Naive thymus-derived CD4-positive, alpha-beta T cell (primary cell): Measurements from ENCODE around the gene ZDHHC20. TPM values are rescaled to one million over a fixed set of nuclear protein-coding genes. Genes with fewer than 3 reads are reported as not detected.

Experiments used
- ATAC-seq: fragments of 150-1000 bp; cut with Tn5 transposase; 2 replicates; pipeline ENCODE4 v1.10.0; 2021; ENCODE audit warnings: mild to moderate bottlenecking, moderate library complexity
- CTCF ChIA-PET: fragments of 350-600 bp; sonication (Branson Sonifier 250); formaldehyde crosslinking; loops from one replicate; lab custom pipeline; 2021; ENCODE audit warnings: antibody characterized with exemption; lab: Charles Lee
- POLR2A ChIA-PET: fragments of 350-600 bp; sonication (Branson Sonifier 250); formaldehyde crosslinking; loops from one replicate; lab custom pipeline; 2021; ENCODE audit warnings: antibody characterized with exemption, inconsistent platforms; lab: Charles Lee
- DNase-seq, 9 donors: peaks; one replicate each; pipeline versions ENCODE4 v3.0.0 to v3.0.0-alpha.2; 2020 to 2022; ENCODE audit warnings: mixed read lengths in 1 of 9
- H3K27ac ChIP-seq: one replicate; pipeline ENCODE4 v1.7.0; 2013; ENCODE audit warnings: mild to moderate bottlenecking, low read depth, low read length, moderate library complexity
- H3K27me3 ChIP-seq, 2 donors: one replicate each; pipeline ENCODE4 v1.7.0; 2013; ENCODE audit warnings: low read length in 2 of 2, mild to moderate bottlenecking in 2 of 2, moderate library complexity in 2 of 2; ENCODE audit not compliant: control insufficient read depth in 2 of 2, insufficient read depth in 2 of 2
- H3K36me3 ChIP-seq, 3 experiments: 1 replicate in 2 of 3; 2 replicates in 1 of 3; pipeline ENCODE4 v1.7.0; 2013; ENCODE audit warnings: low read length in 3 of 3, mild to moderate bottlenecking in 3 of 3, moderate library complexity in 1 of 3; ENCODE audit not compliant: insufficient read depth in 3 of 3, control insufficient read depth in 2 of 3
- H3K4me1 ChIP-seq, 2 donors: one replicate each; pipeline ENCODE4 v1.7.0; 2013; ENCODE audit warnings: low read length in 2 of 2, mild to moderate bottlenecking in 2 of 2, moderate library complexity in 1 of 2; ENCODE audit not compliant: control insufficient read depth in 2 of 2, insufficient read depth in 2 of 2
- H3K4me3 ChIP-seq: 2 replicates; pipeline ENCODE4 v1.7.0; 2013; ENCODE audit warnings: mild to moderate bottlenecking, low read length
- H3K9me3 ChIP-seq, 3 experiments: 1 replicate in 2 of 3; 2 replicates in 1 of 3; pipeline ENCODE4 v1.7.0; 2013; ENCODE audit warnings: low read length in 3 of 3; ENCODE audit not compliant: control insufficient read depth in 2 of 3
- H3K27ac Mint-ChIP-seq, 9 donors: one replicate each; pipeline ENCODE4 v1.8.0; 2020 to 2022; ENCODE audit warnings: mixed read lengths in 9 of 9, mild to moderate bottlenecking in 8 of 9, moderate library complexity in 5 of 9, inconsistent platforms in 2 of 9
- H3K27me3 Mint-ChIP-seq, 5 donors: one replicate each; pipeline ENCODE4 v1.8.0; 2021 to 2022; ENCODE audit warnings: mixed read lengths in 5 of 5, mild to moderate bottlenecking in 1 of 5
- H3K36me3 Mint-ChIP-seq, 5 donors: one replicate each; pipeline ENCODE4 v1.8.0; 2020 to 2022; ENCODE audit warnings: mixed read lengths in 5 of 5, mild to moderate bottlenecking in 3 of 5, inconsistent platforms in 1 of 5
- H3K4me1 Mint-ChIP-seq, 7 donors: one replicate each; pipeline ENCODE4 v1.8.0; 2020 to 2022; ENCODE audit warnings: mixed read lengths in 7 of 7, mild to moderate bottlenecking in 3 of 7, inconsistent platforms in 1 of 7
- H3K4me3 Mint-ChIP-seq, 10 donors: one replicate each; pipeline ENCODE4 v1.8.0; 2020 to 2022; ENCODE audit warnings: mild to moderate bottlenecking in 10 of 10, mixed read lengths in 10 of 10, moderate library complexity in 6 of 10, inconsistent platforms in 2 of 10
- H3K9me3 Mint-ChIP-seq, 11 donors: one replicate each; pipeline ENCODE4 v1.8.0; 2020 to 2022; ENCODE audit warnings: mixed read lengths in 11 of 11, mild to moderate bottlenecking in 4 of 11, inconsistent platforms in 1 of 11, moderate library complexity in 1 of 11
- intact Hi-C, 2 donors: fragments of 100-400 bp; cut with micrococcal nuclease; formaldehyde crosslinking; loops; one replicate each; pipeline ENCODE4 v1.15.1; 2023
- polyA plus RNA-seq, 2 donors: library from polyadenylated mRNA; unstranded; fragments of 300-500 nt; fragmentation: Illumina TruSeq; gene quantifications; one replicate each; pipeline ENCODE4 v1.2.3, GENCODE V29; 2021
- total RNA-seq, 6 experiments: library from RNA in 5 of 6; stranded (reverse) in 5 of 6; gene quantifications; 1 replicate in 5 of 6; 2 replicates in 1 of 6; pipeline ENCODE4 v1.2.3 and lab custom pipeline; 2021 to 2026

ZDHHC20 gene
- total and polyA plus RNA-seq, 7 experiments from 2014 or later, result 36.8 to 89.9 (median 71.0) TPM

GRCh38 chr13:21463424-21463823 lies 4.3 kb upstream of the ZDHHC20 start:
- Histone ChIP-seq H3K9me3 (no peaks in the 10 kb centered on the region), H3K4me1 (no peaks in the 10 kb centered on the region), H3K27me3 (no peaks in the 10 kb centered on the region), H3K36me3 (peaks cover 0 to 7% (median 0%) of the 10 kb centered on the region in 3 experiments), H3K4me3 (no peak overlapping the region), H3K27ac (no peak overlapping the region)
- H3K27me3 Mint-ChIP-seq, result peaks cover 0 to 16% (median 0%) of the 10 kb centered on the region in 5 donors
- ChIA-PET CTCF (interaction anchor here (0.9 kb wide), 2 partner anchors 15 to 166 kb away, joined by 3 to 4 read pairs; no protein-coding TSS in a partner anchor), POLR2A (interaction anchor here (0.8 kb wide), 1 partner anchor 305 kb away, joined by 8 read pairs; no protein-coding TSS in a partner anchor)
- H3K27ac Mint-ChIP-seq, result no peak overlapping the region
- H3K36me3 Mint-ChIP-seq, result no peaks in the 10 kb centered on the region
- intact Hi-C loops, result no loop called here
- H3K9me3 Mint-ChIP-seq, result peaks cover 0 to 2% (median 0%) of the 10 kb centered on the region in 11 donors
- no peak overlapping the region for H3K4me3 Mint-ChIP-seq
- DNase-seq (no peak), ATAC-seq (no peak)
- H3K4me1 Mint-ChIP-seq, result peaks cover under 1 to 16% (median 8%) of the 10 kb centered on the region in 7 donors

- Histone ChIP-seq H3K36me3 (peaks cover 0 to 9% (median 0%) of the 10 kb centered on the region in 3 experiments), H3K4me3 (no peak overlapping the region), H3K9me3 (no peaks in the 10 kb centered on the region), H3K27me3 (no peaks in the 10 kb centered on the region), H3K27ac (no peak overlapping the region), H3K4me1 (peaks cover 9 to 15% of the 10 kb centered on the region in 2 donors)
- Mint-ChIP-seq H3K9me3 (peaks cover 0 to 2% (median 0%) of the 10 kb centered on the region in 11 donors), H3K27ac (peak overlapping the region in 2 of 9 donors; percentile 94), H3K4me3 (peak overlapping the region in 6 of 10 donors; percentile 2 to 96 (median 86)), H3K27me3 (peaks cover 0 to 11% (median 0%) of the 10 kb centered on the region in 5 donors), H3K4me1 (peaks cover 16 to 36% (median 27%) of the 10 kb centered on the region in 7 donors), H3K36me3 (peaks cover 0 to 6% (median 0%) of the 10 kb centered on the region in 5 donors)
- DNase-seq (no peak), ATAC-seq (no peak)
- intact Hi-C loops, result no loop called here
- CTCF ChIA-PET, result interaction anchor here (1.4 kb wide), 1 partner anchor 18 kb away, joined by 10 read pairs; no protein-coding TSS in a partner anchor
- POLR2A ChIA-PET, result interaction anchor here (0.6 to 3.2 kb wide), 3 partner anchors 143 to 165 kb away, joined by 3 to 21 read pairs (median 3); partner anchors contain the start of gene MICU2
Observed at GRCh38 chr13:21461131-21461530, 2.0 kb upstream of the ZDHHC20 start.

DNA sequence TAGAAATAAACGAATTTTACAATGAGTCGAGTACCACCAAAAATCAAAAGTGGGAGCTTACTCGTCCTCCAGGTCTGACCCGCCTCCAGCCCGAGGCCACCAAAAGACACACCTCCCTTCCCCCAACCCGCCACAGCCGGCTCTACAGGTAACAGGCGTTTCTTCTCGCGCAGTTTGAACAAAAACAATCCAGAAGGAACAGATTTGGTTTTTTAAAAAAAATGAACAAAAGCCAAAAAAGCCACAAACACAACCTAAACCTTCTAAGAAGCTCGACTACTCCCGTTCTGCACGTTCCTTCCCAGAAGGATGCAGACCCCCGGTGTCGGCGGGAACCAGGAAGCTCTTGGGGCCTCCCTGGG lies 671 bp downstream of the ZDHHC20 start:
- Histone ChIP-seq H3K4me3 (peak overlapping the region; percentile 90), H3K9me3 (no peaks in the 10 kb centered on the region), H3K27me3 (no peaks in the 10 kb centered on the region), H3K4me1 (peaks cover 9 to 19% of the 10 kb centered on the region in 2 donors), H3K27ac (peak overlapping the region; percentile 97), H3K36me3 (peaks cover 0 to 9% (median 0%) of the 10 kb centered on the region in 3 experiments)
- ChIA-PET CTCF (interaction anchor here (2.2 kb wide), 1 partner anchor 161 kb away, joined by 16 read pairs; no protein-coding TSS in a partner anchor), POLR2A (interaction anchor here (0.5 to 3.2 kb wide), 12 partner anchors 13 to 1928 kb away, joined by 3 to 21 read pairs (median 4); partner anchors contain the start of genes MICU2, MRPL57 and SKA3)
- peak in 7 of 9 donors; percentile 18 to 54 (median 42) for DNase-seq
- H3K9me3 Mint-ChIP-seq, result peaks cover 0 to 8% (median 0%) of the 10 kb centered on the region in 11 donors
- peaks cover 4 to 19% (median 7%) of the 10 kb centered on the region in 5 donors for H3K36me3 Mint-ChIP-seq
- peak overlapping the region; percentile 61 to 95 (median 92) for H3K27ac Mint-ChIP-seq
- peaks cover 31 to 59% (median 43%) of the 10 kb centered on the region in 7 donors for H3K4me1 Mint-ChIP-seq
- H3K4me3 Mint-ChIP-seq, result peak overlapping the region; percentile 91 to 96 (median 94)
- peaks cover 0 to 4% (median 0%) of the 10 kb centered on the region in 5 donors for H3K27me3 Mint-ChIP-seq
- no peak for ATAC-seq
- intact Hi-C loops, result loop anchor here (2.0 to 10.0 kb wide), 10 partner anchors 22 to 1501 kb away; partner anchors contain the start of genes EEF1AKMT1 (in 2 of the 2), FGF9 (in 2 of the 2), IFT88 (in 1 of the 2) and ZMYM2 (in 1 of the 2)

- Mint-ChIP-seq H3K36me3 (peaks cover 4 to 40% (median 32%) of the 10 kb centered on the region in 5 donors), H3K27ac (no peak overlapping the region), H3K9me3 (peaks cover 0 to 12% (median 3%) of the 10 kb centered on the region in 11 donors), H3K4me1 (peaks cover 43 to 86% (median 71%) of the 10 kb centered on the region in 7 donors), H3K4me3 (peak overlapping the region in 5 of 10 donors; percentile 13 to 32 (median 30)), H3K27me3 (no peaks in the 10 kb centered on the region)
- ChIA-PET CTCF (interaction anchor here (0.6 kb wide), 1 partner anchor 277 kb away, joined by 3 read pairs; no protein-coding TSS in a partner anchor), POLR2A (no interaction called here)
- Histone ChIP-seq H3K36me3 (peaks cover 0 to 3% (median 0%) of the 10 kb centered on the region in 3 experiments), H3K4me3 (no peak overlapping the region), H3K27me3 (no peaks in the 10 kb centered on the region), H3K4me1 (peaks cover 9 to 19% of the 10 kb centered on the region in 2 donors), H3K9me3 (no peaks in the 10 kb centered on the region), H3K27ac (no peak overlapping the region)
- no peak for ATAC-seq
- DNase-seq, result no peak
- intact Hi-C loops, result loop anchor here in 1 of 2 donors (10.0 kb wide), 1 partner anchor 221 kb away; the partner anchor contains the start of gene FGF9
Observed at GRCh38 chr13:21453387-21454081, 5.6 kb downstream of the ZDHHC20 start.

- no peaks in the 10 kb centered on the region for H3K36me3 ChIP-seq
- H3K9me3 ChIP-seq, result no peaks in the 10 kb centered on the region
- ChIA-PET CTCF (no interaction called here), POLR2A (no interaction called here)
- DNase-seq (no peak), ATAC-seq (no peak)
- H3K4me3 ChIP-seq, result no peak overlapping the region
- peaks cover 9 to 43% (median 40%) of the 10 kb centered on the region in 5 donors for H3K36me3 Mint-ChIP-seq
- peak overlapping the region in 1 of 9 donors; percentile 16 for H3K27ac Mint-ChIP-seq
- intact Hi-C loops, result loop anchor here in 1 of 2 donors (10.0 kb wide), 1 partner anchor 224 kb away; the partner anchor contains the start of gene FGF9
- H3K27me3 ChIP-seq, result no peaks in the 10 kb centered on the region
- H3K4me1 Mint-ChIP-seq, result peaks cover 30 to 75% (median 59%) of the 10 kb centered on the region in 7 donors
- H3K27me3 Mint-ChIP-seq, result no peaks in the 10 kb centered on the region
- no peak overlapping the region for H3K4me3 Mint-ChIP-seq
- peaks cover 0 to 9% of the 10 kb centered on the region in 2 donors for H3K4me1 ChIP-seq
- H3K27ac ChIP-seq, result no peak overlapping the region
- peaks cover 0 to 12% (median 3%) of the 10 kb centered on the region in 11 donors for H3K9me3 Mint-ChIP-seq
Observed at GRCh38 chr13:21450936-21451335, 8.2 kb downstream of the ZDHHC20 start.

DNA sequence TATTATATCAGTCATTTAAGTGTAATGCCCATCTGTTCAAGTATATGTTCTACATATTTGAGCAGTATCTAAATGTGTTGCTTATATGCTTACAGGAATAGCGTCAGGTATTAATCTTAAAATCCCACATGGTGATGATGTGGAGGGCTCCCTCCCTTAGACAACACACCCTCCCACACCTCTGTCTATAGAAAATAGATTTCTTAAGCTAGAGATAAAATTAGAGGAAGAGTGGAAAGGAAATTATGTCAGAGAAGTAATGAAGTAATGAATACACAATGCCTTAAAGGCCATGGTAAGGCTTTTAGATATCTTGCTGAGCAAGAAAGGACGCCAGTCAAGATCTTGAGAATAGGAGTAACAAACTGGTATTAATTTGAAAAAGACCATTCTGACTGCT lies 12.4 kb downstream of the ZDHHC20 start:
- ChIA-PET POLR2A (no interaction called here), CTCF (no interaction called here)
- no peaks in the 10 kb centered on the region for H3K36me3 ChIP-seq
- H3K9me3 Mint-ChIP-seq, result peaks cover 0 to 7% (median 0%) of the 10 kb centered on the region in 11 donors
- H3K4me1 ChIP-seq, result peaks cover 0 to 9% of the 10 kb centered on the region in 2 donors
- peak overlapping the region in 5 of 10 donors; percentile 4 to 41 (median 18) for H3K4me3 Mint-ChIP-seq
- no peak overlapping the region for H3K4me3 ChIP-seq
- H3K4me1 Mint-ChIP-seq, result peaks cover 11 to 76% (median 59%) of the 10 kb centered on the region in 7 donors
- no peaks in the 10 kb centered on the region for H3K9me3 ChIP-seq
- H3K27me3 Mint-ChIP-seq, result no peaks in the 10 kb centered on the region
- peaks cover 13 to 39% (median 31%) of the 10 kb centered on the region in 5 donors for H3K36me3 Mint-ChIP-seq
- no peak overlapping the region for H3K27ac ChIP-seq
- intact Hi-C loops, result no loop called here
- DNase-seq, result no peak
- no peak for ATAC-seq
- H3K27me3 ChIP-seq, result no peaks in the 10 kb centered on the region
- H3K27ac Mint-ChIP-seq, result peak overlapping the region in 3 of 9 donors; percentile 3 to 68 (median 38)
